GM23338 (cell line): ENCODE results near the gene IMPDH1.
A peak's percentile ranks its signal among the peaks of the same experiment; 100 is the strongest.

Experiments used
- CREB1 ChIP-seq: fragments of 250-450 bp; sonication (Bioruptor Pico); IDR thresholded peaks from 2 replicates; pipeline ENCODE4 v1.5.0; 2020; ENCODE audit warnings: low read depth, mild to moderate bottlenecking, moderate library complexity
- ETS1 ChIP-seq: IDR thresholded peaks from 2 replicates; pipeline ENCODE4 v1.6.1; 2016; ENCODE audit warnings: antibody characterized with exemption
- EZH2 ChIP-seq: fragments of 200-600 bp; sonication (generic); IDR thresholded peaks from one replicate; pipeline ENCODE4 v1.8.0; 2017; ENCODE audit warnings: antibody characterized with exemption, mild to moderate bottlenecking, low read depth; ENCODE audit not compliant: unreplicated experiment
- EZH2phosphoT487 ChIP-seq: fragments of 200-600 bp; sonication (generic); IDR thresholded peaks from one replicate; pipeline ENCODE4 v1.8.1; 2018; ENCODE audit warnings: antibody characterized with exemption; ENCODE audit not compliant: unreplicated experiment
- JUNB ChIP-seq: IDR thresholded peaks from one replicate; pipeline ENCODE4 v1.6.1; 2016; ENCODE audit warnings: antibody characterized with exemption; ENCODE audit not compliant: unreplicated experiment
- POLR2AphosphoS5 ChIP-seq: IDR thresholded peaks from 2 replicates; pipeline ENCODE4 v1.6.1; 2016; ENCODE audit warnings: antibody characterized with exemption, low read depth
- ZNF331 ChIP-seq: fragments of 250-450 bp; sonication (Bioruptor Pico); IDR thresholded peaks from 2 replicates; pipeline ENCODE4 v1.5.0; 2020; ENCODE audit warnings: low read depth, mild to moderate bottlenecking, moderate library complexity
- TF ChIP-seq, protein P1 (sequence below), 2 experiments: fragments of 200-600 bp in 1 of 2; sonication (generic) in 1 of 2; conservative IDR thresholded peaks; 2 replicates each; pipeline versions ENCODE4 v1.5.1 to v1.6.1; 2016 to 2017; ENCODE audit warnings: antibody characterized with exemption in 2 of 2, low read depth in 2 of 2, mild to moderate bottlenecking in 2 of 2, moderate library complexity in 1 of 2
- TF ChIP-seq, protein P2 (sequence below): IDR thresholded peaks from one replicate; pipeline ENCODE4 v1.6.1; 2018; ENCODE audit warnings: antibody characterized with exemption; ENCODE audit not compliant: unreplicated experiment

DNA sequence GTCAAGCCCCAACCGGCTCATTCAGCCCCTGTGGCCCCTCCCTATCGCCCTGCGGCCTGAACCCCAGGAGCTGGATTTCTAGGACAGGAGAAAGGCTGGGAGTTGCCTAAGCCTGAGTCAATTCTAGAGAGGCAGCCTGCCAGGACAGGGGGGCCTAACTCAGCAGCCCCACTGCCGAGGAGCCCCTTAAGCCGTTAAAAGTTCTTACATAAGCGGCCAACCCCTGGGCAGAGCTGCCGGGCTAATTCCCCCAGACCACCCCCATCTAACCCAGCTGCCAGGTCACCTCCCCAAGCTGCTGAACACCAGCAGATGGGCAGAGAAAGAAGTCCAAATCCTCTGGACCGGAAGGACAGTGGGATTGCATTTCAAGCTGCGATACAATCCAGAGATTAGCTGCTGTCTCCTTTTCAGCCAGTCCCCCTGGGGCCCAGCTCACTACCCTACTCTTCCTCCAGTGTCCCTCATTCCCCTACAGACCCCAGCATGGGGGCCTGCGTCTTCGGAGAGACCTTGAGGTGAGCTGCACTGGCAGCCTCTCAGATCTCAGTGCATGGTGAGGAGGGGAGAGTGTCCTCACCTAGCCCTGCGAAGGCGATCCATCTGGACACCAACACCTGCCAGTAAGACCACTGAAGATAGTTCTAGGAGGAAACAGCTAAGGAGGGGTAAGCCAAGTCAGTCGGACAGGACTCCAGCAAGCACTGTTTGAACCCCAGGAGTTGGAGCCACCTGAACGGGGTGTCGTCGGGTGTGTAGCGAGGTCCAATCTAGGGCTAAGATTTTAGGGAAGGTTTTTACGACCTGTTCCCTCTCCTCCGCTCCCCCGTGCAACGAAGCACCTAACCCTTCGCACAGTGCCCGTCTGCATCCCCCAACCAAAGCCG is 830 bp downstream of the IMPDH1 start:
- TF ChIP-seq, protein P1, sequence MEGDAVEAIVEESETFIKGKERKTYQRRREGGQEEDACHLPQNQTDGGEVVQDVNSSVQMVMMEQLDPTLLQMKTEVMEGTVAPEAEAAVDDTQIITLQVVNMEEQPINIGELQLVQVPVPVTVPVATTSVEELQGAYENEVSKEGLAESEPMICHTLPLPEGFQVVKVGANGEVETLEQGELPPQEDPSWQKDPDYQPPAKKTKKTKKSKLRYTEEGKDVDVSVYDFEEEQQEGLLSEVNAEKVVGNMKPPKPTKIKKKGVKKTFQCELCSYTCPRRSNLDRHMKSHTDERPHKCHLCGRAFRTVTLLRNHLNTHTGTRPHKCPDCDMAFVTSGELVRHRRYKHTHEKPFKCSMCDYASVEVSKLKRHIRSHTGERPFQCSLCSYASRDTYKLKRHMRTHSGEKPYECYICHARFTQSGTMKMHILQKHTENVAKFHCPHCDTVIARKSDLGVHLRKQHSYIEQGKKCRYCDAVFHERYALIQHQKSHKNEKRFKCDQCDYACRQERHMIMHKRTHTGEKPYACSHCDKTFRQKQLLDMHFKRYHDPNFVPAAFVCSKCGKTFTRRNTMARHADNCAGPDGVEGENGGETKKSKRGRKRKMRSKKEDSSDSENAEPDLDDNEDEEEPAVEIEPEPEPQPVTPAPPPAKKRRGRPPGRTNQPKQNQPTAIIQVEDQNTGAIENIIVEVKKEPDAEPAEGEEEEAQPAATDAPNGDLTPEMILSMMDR (conservative IDR thresholded peaks at IDR 0.05; ENCODE audit: low read depth in 2 of 2): no peak
- no peak for TF ChIP-seq CREB1 (CRISPR knock-in tag)
- no peak for TF ChIP-seq POLR2AphosphoS5
- TF ChIP-seq, protein P2, sequence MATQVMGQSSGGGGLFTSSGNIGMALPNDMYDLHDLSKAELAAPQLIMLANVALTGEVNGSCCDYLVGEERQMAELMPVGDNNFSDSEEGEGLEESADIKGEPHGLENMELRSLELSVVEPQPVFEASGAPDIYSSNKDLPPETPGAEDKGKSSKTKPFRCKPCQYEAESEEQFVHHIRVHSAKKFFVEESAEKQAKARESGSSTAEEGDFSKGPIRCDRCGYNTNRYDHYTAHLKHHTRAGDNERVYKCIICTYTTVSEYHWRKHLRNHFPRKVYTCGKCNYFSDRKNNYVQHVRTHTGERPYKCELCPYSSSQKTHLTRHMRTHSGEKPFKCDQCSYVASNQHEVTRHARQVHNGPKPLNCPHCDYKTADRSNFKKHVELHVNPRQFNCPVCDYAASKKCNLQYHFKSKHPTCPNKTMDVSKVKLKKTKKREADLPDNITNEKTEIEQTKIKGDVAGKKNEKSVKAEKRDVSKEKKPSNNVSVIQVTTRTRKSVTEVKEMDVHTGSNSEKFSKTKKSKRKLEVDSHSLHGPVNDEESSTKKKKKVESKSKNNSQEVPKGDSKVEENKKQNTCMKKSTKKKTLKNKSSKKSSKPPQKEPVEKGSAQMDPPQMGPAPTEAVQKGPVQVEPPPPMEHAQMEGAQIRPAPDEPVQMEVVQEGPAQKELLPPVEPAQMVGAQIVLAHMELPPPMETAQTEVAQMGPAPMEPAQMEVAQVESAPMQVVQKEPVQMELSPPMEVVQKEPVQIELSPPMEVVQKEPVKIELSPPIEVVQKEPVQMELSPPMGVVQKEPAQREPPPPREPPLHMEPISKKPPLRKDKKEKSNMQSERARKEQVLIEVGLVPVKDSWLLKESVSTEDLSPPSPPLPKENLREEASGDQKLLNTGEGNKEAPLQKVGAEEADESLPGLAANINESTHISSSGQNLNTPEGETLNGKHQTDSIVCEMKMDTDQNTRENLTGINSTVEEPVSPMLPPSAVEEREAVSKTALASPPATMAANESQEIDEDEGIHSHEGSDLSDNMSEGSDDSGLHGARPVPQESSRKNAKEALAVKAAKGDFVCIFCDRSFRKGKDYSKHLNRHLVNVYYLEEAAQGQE: no peak
- peak; percentile 61 for TF ChIP-seq EZH2
- TF ChIP-seq ZNF331: no peak
- no peak for TF ChIP-seq EZH2phosphoT487
- TF ChIP-seq JUNB: no peak
- TF ChIP-seq ETS1: no peak
